ENCODE measurements around the gene DCT. TPM values are rescaled to one million over a fixed set of nuclear protein-coding genes. Genes with fewer than 3 reads are reported as not detected.

Gene DCT
- total and polyA plus RNA-seq, 4 donors, result 0.02 to 1.1 (median 0.18) TPM

DNA sequence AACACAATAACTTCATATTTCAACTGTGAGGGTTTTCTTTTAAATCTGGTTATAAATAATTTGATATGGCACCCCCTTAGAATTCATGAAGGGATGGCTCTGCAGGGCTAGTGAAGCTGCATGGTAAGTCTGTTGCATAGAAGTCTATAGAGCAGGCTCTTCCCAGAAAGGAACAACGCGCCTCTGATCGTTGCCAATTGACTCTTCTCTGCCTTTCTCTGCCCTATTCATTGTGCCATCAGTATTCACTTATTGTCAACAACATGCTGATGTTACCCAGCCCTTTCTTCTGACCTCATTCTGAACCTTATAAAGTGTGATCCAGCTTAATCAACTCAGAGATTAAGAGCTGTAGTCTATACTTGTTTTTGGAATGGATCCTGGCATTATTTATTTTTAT lies 16.3 kb upstream of the DCT start:
- Histone ChIP-seq H3K4me1 (ENCODE audit: control insufficient read depth in 5 of 5, insufficient read depth in 5 of 5, low read length in 5 of 5) (no peaks in the 10 kb centered on the region), H3K9me3 (ENCODE audit: control insufficient read depth in 4 of 4, insufficient read depth in 3 of 4, low read length in 3 of 4) (peaks cover 0 to 2% (median 0%) of the 10 kb centered on the region in 4 donors), H3K9ac (ENCODE audit: insufficient read depth in 1 of 2, low read length in 2 of 2) (no peak overlapping the region), H3K4me3 (no peak overlapping the region), H3K36me3 (ENCODE audit: control insufficient read depth in 4 of 4, insufficient read depth in 4 of 4, low read length in 4 of 4) (no peaks in the 10 kb centered on the region), H3K27ac (ENCODE audit: low read depth in 1 of 2, low read length in 1 of 2) (no peak overlapping the region), H3K27me3 (ENCODE audit: control insufficient read depth in 3 of 3, insufficient read depth in 3 of 3, low read length in 2 of 3) (no peaks in the 10 kb centered on the region)
- DNase-seq, result peak in 1 of 3 donors; percentile 12
- no peak for ATAC-seq (ENCODE audit: insufficient read depth, low FRiP score)
- 92 to 99% methylated on average over 3 of the region's 3 CpGs for WGBS, 2 donors
- TF ChIP-seq, protein P1, sequence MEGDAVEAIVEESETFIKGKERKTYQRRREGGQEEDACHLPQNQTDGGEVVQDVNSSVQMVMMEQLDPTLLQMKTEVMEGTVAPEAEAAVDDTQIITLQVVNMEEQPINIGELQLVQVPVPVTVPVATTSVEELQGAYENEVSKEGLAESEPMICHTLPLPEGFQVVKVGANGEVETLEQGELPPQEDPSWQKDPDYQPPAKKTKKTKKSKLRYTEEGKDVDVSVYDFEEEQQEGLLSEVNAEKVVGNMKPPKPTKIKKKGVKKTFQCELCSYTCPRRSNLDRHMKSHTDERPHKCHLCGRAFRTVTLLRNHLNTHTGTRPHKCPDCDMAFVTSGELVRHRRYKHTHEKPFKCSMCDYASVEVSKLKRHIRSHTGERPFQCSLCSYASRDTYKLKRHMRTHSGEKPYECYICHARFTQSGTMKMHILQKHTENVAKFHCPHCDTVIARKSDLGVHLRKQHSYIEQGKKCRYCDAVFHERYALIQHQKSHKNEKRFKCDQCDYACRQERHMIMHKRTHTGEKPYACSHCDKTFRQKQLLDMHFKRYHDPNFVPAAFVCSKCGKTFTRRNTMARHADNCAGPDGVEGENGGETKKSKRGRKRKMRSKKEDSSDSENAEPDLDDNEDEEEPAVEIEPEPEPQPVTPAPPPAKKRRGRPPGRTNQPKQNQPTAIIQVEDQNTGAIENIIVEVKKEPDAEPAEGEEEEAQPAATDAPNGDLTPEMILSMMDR (IDR thresholded peaks at IDR 0.05; ENCODE audit: control extremely low read depth, extremely low read depth), result no peak

DNA sequence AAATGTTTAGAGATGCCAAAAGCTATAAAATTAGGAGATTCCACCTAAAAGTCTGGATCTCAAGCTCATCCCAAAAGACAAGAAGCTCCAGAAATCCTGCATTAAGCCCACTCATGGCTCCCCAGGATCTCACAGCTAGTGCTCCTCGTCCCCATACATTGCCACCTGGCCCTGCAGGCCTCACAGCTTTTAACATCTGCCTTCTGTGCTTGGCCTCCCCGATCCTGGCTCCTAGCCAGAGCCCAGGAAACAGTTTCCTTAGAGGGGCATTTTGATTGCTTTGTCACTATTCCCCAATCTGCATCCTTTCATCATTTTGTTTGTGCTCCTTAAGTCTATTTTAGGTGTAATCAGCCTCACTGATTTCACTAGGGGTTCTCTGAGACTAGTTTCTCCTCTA lies 14.5 kb upstream of the DCT start:
- H3K4me1 ChIP-seq (ENCODE audit: control insufficient read depth in 5 of 5, insufficient read depth in 5 of 5, low read length in 5 of 5), result no peaks in the 10 kb centered on the region
- TF ChIP-seq, protein P1 (IDR thresholded peaks at IDR 0.05; ENCODE audit: control extremely low read depth, extremely low read depth), result no peak
- no peak overlapping the region for H3K9ac ChIP-seq (ENCODE audit: insufficient read depth in 1 of 2, low read length in 2 of 2)
- ATAC-seq (ENCODE audit: insufficient read depth, low FRiP score) (no peak), DNase-seq (no peak)
- no peak overlapping the region for H3K4me3 ChIP-seq
- 41 to 67% methylated on average over 2 of the region's 2 CpGs for WGBS, 2 donors
- H3K9me3 ChIP-seq (ENCODE audit: control insufficient read depth in 4 of 4, insufficient read depth in 3 of 4, low read length in 3 of 4), result peaks cover 0 to 2% (median 0%) of the 10 kb centered on the region in 4 donors
- no peaks in the 10 kb centered on the region for H3K36me3 ChIP-seq (ENCODE audit: control insufficient read depth in 4 of 4, insufficient read depth in 4 of 4, low read length in 4 of 4)
- no peak overlapping the region for H3K27ac ChIP-seq (ENCODE audit: low read depth in 1 of 2, low read length in 1 of 2)
- no peaks in the 10 kb centered on the region for H3K27me3 ChIP-seq (ENCODE audit: control insufficient read depth in 3 of 3, insufficient read depth in 3 of 3, low read length in 2 of 3)

DNA sequence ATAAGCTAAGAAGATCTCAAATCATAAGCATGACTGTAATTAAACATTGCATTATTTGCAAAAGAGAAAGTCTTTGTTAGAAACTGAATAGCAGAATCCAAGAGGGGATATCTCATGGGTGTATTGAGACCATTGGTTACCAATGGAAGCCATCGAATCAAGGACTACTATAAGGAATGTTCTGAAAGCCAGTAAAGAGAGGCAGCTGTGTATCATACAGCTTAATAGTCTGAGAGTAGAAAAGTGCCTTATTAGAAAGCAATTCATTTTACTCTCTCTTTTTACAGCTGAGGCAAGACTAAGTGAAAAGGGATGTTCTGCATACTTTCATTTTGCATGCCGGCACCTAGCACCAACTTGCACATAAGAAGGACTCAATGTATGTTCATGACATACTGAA lies 7.6 kb upstream of the DCT start:
- no peak for ATAC-seq (ENCODE audit: insufficient read depth, low FRiP score)
- H3K27ac ChIP-seq (ENCODE audit: low read depth in 1 of 2, low read length in 1 of 2), result no peak overlapping the region
- 81 to 89% methylated on average over 2 of the region's 2 CpGs for WGBS, 2 donors
- no peaks in the 10 kb centered on the region for H3K36me3 ChIP-seq (ENCODE audit: control insufficient read depth in 4 of 4, insufficient read depth in 4 of 4, low read length in 4 of 4)
- TF ChIP-seq, protein P1 (IDR thresholded peaks at IDR 0.05; ENCODE audit: control extremely low read depth, extremely low read depth), result no peak
- H3K9ac ChIP-seq (ENCODE audit: insufficient read depth in 1 of 2, low read length in 2 of 2), result no peak overlapping the region
- no peak for DNase-seq
- H3K4me1 ChIP-seq (ENCODE audit: control insufficient read depth in 5 of 5, insufficient read depth in 5 of 5, low read length in 5 of 5), result no peaks in the 10 kb centered on the region
- H3K27me3 ChIP-seq (ENCODE audit: control insufficient read depth in 3 of 3, insufficient read depth in 3 of 3, low read length in 2 of 3), result peaks cover 0 to 2% (median 0%) of the 10 kb centered on the region in 3 donors
- H3K9me3 ChIP-seq (ENCODE audit: control insufficient read depth in 4 of 4, insufficient read depth in 3 of 4, low read length in 3 of 4), result no peaks in the 10 kb centered on the region
- no peak overlapping the region for H3K4me3 ChIP-seq

DNA sequence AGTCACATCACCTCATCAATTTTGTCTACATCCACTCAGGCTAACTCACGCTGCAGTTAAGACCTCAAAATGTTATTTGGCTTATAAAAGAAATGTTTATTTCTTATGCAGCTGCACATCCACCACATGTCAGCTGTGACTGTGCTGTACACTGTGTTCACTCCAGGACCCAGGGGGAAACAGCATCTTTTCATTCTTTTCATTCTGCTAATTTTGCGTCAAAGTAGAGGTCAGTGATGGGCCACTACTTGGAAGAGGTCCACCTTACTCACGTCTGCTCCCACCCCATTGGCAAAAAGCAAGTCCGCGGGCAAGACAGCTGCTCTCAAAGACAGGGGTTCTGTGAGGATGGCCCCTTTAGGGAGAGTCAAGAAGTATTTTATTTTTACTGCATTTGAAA lies 4.5 kb upstream of the DCT start:
- ATAC-seq (ENCODE audit: insufficient read depth, low FRiP score), result no peak
- no peak overlapping the region for H3K27ac ChIP-seq (ENCODE audit: low read depth in 1 of 2, low read length in 1 of 2)
- H3K9ac ChIP-seq (ENCODE audit: insufficient read depth in 1 of 2, low read length in 2 of 2), result no peak overlapping the region
- TF ChIP-seq, protein P1 (IDR thresholded peaks at IDR 0.05; ENCODE audit: control extremely low read depth, extremely low read depth), result no peak
- WGBS, 2 donors, result 76 to 77% methylated on average over 5 of the region's 5 CpGs
- no peak overlapping the region for H3K4me3 ChIP-seq
- no peaks in the 10 kb centered on the region for H3K4me1 ChIP-seq (ENCODE audit: control insufficient read depth in 5 of 5, insufficient read depth in 5 of 5, low read length in 5 of 5)
- H3K36me3 ChIP-seq (ENCODE audit: control insufficient read depth in 4 of 4, insufficient read depth in 4 of 4, low read length in 4 of 4), result no peaks in the 10 kb centered on the region
- peaks cover 0 to 2% (median 0%) of the 10 kb centered on the region in 3 donors for H3K27me3 ChIP-seq (ENCODE audit: control insufficient read depth in 3 of 3, insufficient read depth in 3 of 3, low read length in 2 of 3)
- H3K9me3 ChIP-seq (ENCODE audit: control insufficient read depth in 4 of 4, insufficient read depth in 3 of 4, low read length in 3 of 4), result no peaks in the 10 kb centered on the region
- peak in 2 of 3 donors; percentile 17 to 32 for DNase-seq

All from lung (tissue), 12 donors.